Mesenchymal stem cell (in vitro differentiated cells and primary cell): ENCODE data around the gene TAOK3.

ENCODE experiments used
- DNase-seq: peaks from one replicate; pipeline ENCODE4 v3.0.0-alpha.2; 2013
- H2AFZ ChIP-seq: one replicate; pipeline ENCODE4 v1.6.1; 2013; ENCODE audit warnings: low read depth, mild to moderate bottlenecking, control low read depth, inconsistent platforms, low read length, moderate library complexity
- H2AK5ac ChIP-seq: 2 replicates; pipeline ENCODE4 v1.6.1; 2013; ENCODE audit warnings: low read length, moderate library complexity, mild to moderate bottlenecking, inconsistent platforms; ENCODE audit not compliant: severe bottlenecking
- H2BK120ac ChIP-seq: one replicate; pipeline ENCODE4 v1.6.1; 2013; ENCODE audit warnings: low read depth, mild to moderate bottlenecking, inconsistent platforms, low read length, moderate library complexity
- H2BK12ac ChIP-seq, 2 experiments: one replicate each; pipeline ENCODE4 v1.6.1; 2013; ENCODE audit warnings: inconsistent platforms in 2 of 2, low read length in 2 of 2, mild to moderate bottlenecking in 2 of 2, moderate library complexity in 2 of 2, control low read depth in 1 of 2
- H2BK15ac ChIP-seq: one replicate; pipeline ENCODE4 v1.6.1; 2013; ENCODE audit warnings: mild to moderate bottlenecking, low read depth, inconsistent platforms; ENCODE audit not compliant: poor library complexity, severe bottlenecking
- H2BK5ac ChIP-seq: 2 replicates; pipeline ENCODE4 v1.6.1; 2013; ENCODE audit warnings: low read depth, mild to moderate bottlenecking, low read length, control low read depth, inconsistent platforms; ENCODE audit not compliant: poor library complexity, severe bottlenecking
- H3K14ac ChIP-seq, 2 experiments: one replicate each; pipeline ENCODE4 v1.6.1; 2013; ENCODE audit warnings: inconsistent platforms in 2 of 2, low read length in 2 of 2, control low read depth in 1 of 2, mild to moderate bottlenecking in 1 of 2, moderate library complexity in 1 of 2
- H3K18ac ChIP-seq, 2 experiments: one replicate each; pipeline ENCODE4 v1.6.1; 2013; ENCODE audit warnings: inconsistent platforms in 2 of 2, low read length in 2 of 2, control low read depth in 1 of 2, low read depth in 1 of 2, mild to moderate bottlenecking in 1 of 2
- H3K23ac ChIP-seq, 2 experiments: one replicate each; pipeline ENCODE4 v1.6.1; 2013; ENCODE audit warnings: inconsistent platforms in 2 of 2, low read length in 2 of 2, mild to moderate bottlenecking in 2 of 2, moderate library complexity in 2 of 2, control low read depth in 1 of 2
- H3K27ac ChIP-seq: 2 replicates; pipeline ENCODE4 v1.5.1; 2013; ENCODE audit warnings: mild to moderate bottlenecking, moderate library complexity, low read length, control low read depth, inconsistent platforms; ENCODE audit not compliant: poor library complexity, severe bottlenecking
- H3K27me3 ChIP-seq, 2 experiments: 2 replicates each; pipeline versions ENCODE4 v1.6.1 to v1.7.0; 2013; ENCODE audit warnings: low read length in 2 of 2, mild to moderate bottlenecking in 2 of 2, moderate library complexity in 2 of 2, control low read depth in 1 of 2, inconsistent platforms in 1 of 2; ENCODE audit not compliant: control insufficient read depth in 1 of 2, insufficient read depth in 1 of 2
- H3K36me3 ChIP-seq, 2 experiments: 2 replicates each; pipeline versions ENCODE4 v1.6.1 to v1.7.0; 2013; ENCODE audit warnings: low read length in 2 of 2, control low read depth in 1 of 2, inconsistent platforms in 1 of 2, low read depth in 1 of 2, mild to moderate bottlenecking in 1 of 2; ENCODE audit not compliant: insufficient read depth in 2 of 2, control insufficient read depth in 1 of 2
- H3K4ac ChIP-seq, 2 experiments: one replicate each; pipeline ENCODE4 v1.6.1; 2013; ENCODE audit warnings: inconsistent platforms in 2 of 2, low read length in 2 of 2, mild to moderate bottlenecking in 2 of 2, moderate library complexity in 2 of 2, control low read depth in 1 of 2, low read depth in 1 of 2
- H3K4me1 ChIP-seq: 2 replicates; pipeline ENCODE4 v1.6.1; 2013; ENCODE audit warnings: low read depth, low read length, control low read depth; ENCODE audit not compliant: control insufficient read depth, insufficient read depth
- H3K4me2 ChIP-seq: 2 replicates; pipeline ENCODE4 v1.6.1; 2013; ENCODE audit warnings: low read length, mild to moderate bottlenecking, inconsistent platforms; ENCODE audit not compliant: poor library complexity, severe bottlenecking
- H3K4me3 ChIP-seq, 2 experiments: 2 replicates each; pipeline versions ENCODE4 v1.5.1 to v1.7.0; 2013; ENCODE audit warnings: low read length in 2 of 2, mild to moderate bottlenecking in 2 of 2, control low read depth in 1 of 2, low read depth in 1 of 2; ENCODE audit not compliant: insufficient read depth in 1 of 2
- H3K79me1 ChIP-seq: replicated peaks from 2 replicates; pipeline ENCODE4 v1.6.1; 2013; ENCODE audit warnings: mild to moderate bottlenecking, control low read depth, low read length, inconsistent platforms; ENCODE audit not compliant: poor library complexity, severe bottlenecking
- H3K9ac ChIP-seq: 2 replicates; pipeline ENCODE4 v1.7.0; 2013; ENCODE audit warnings: mild to moderate bottlenecking, low read length, moderate library complexity
- H3K9me3 ChIP-seq: 2 replicates; pipeline ENCODE4 v1.7.0; 2013; ENCODE audit warnings: mild to moderate bottlenecking, low read length; ENCODE audit not compliant: control insufficient read depth
- H4K8ac ChIP-seq: one replicate; pipeline ENCODE4 v1.6.1; 2013; ENCODE audit warnings: inconsistent platforms, mild to moderate bottlenecking, low read length, moderate library complexity
- H4K91ac ChIP-seq: one replicate; pipeline ENCODE4 v1.6.1; 2013; ENCODE audit warnings: mild to moderate bottlenecking, low read length, inconsistent platforms
- WGBS: methylation state at CpG from one replicate; pipeline ENCODE4 v1.1.7; 2013; ENCODE audit warnings: mixed read lengths; 5-methylcytosine and 5-hydroxymethylcytosine counted together

Gene TAOK3

GRCh38 chr12:118271183-118271582 is 101.5 kb downstream of the TAOK3 start:
- Histone ChIP-seq H3K23ac (no peak overlapping the region), H3K18ac (no peak overlapping the region), H3K4ac (no peak overlapping the region), H2BK120ac (no peak overlapping the region), H3K4me3 (no peak overlapping the region), H4K8ac (no peak overlapping the region), H3K14ac (no peak overlapping the region), H2BK15ac (no peak overlapping the region), H3K27ac (no peak overlapping the region), H2BK5ac (no peak overlapping the region), H3K4me2 (no peak overlapping the region), H3K36me3 (no peaks in the 10 kb centered on the region), H3K9ac (no peak overlapping the region), H3K9me3 (no peaks in the 10 kb centered on the region), H2AFZ (no peak overlapping the region), H2BK12ac (no peak overlapping the region), H4K91ac (no peak overlapping the region), H3K4me1 (no peaks in the 10 kb centered on the region), H3K27me3 (no peaks in the 10 kb centered on the region), H3K79me1 (no peaks in the 10 kb centered on the region), H2AK5ac (no peak overlapping the region)
- 88% methylated on average over 3 of the region's 3 CpGs for WGBS
- DNase-seq, result no peak

- 94% methylated on average over 1 of the region's 1 CpG for WGBS
Measured at GRCh38 chr12:118269806-118270205, 102.9 kb downstream of the TAOK3 start.

GRCh38 chr12:118259079-118259478 is 113.6 kb downstream of the TAOK3 start:
- H3K4ac ChIP-seq, result no peak overlapping the region
- H4K91ac ChIP-seq, result no peak overlapping the region
- H3K36me3 ChIP-seq, result peaks cover 0 to 27% of the 10 kb centered on the region in 2 experiments
- no peak overlapping the region for H3K4me3 ChIP-seq
- no peak overlapping the region for H2BK12ac ChIP-seq
- no peak overlapping the region for H3K9ac ChIP-seq
- no peak overlapping the region for H4K8ac ChIP-seq
- no peaks in the 10 kb centered on the region for H3K27me3 ChIP-seq
- no peak overlapping the region for H2BK120ac ChIP-seq
- peaks cover 12% of the 10 kb centered on the region for H3K79me1 ChIP-seq
- no peak overlapping the region for H3K23ac ChIP-seq
- H3K4me2 ChIP-seq, result no peak overlapping the region
- H3K27ac ChIP-seq, result no peak overlapping the region
- no peak overlapping the region for H2AFZ ChIP-seq
- no peak overlapping the region for H3K14ac ChIP-seq
- 81% methylated on average over 5 of the region's 6 CpGs for WGBS
- H2BK15ac ChIP-seq, result no peak overlapping the region
- H2AK5ac ChIP-seq, result no peak overlapping the region
- H3K9me3 ChIP-seq, result peaks cover 7% of the 10 kb centered on the region
- no peak overlapping the region for H3K18ac ChIP-seq
- peaks cover 3% of the 10 kb centered on the region for H3K4me1 ChIP-seq
- H2BK5ac ChIP-seq, result no peak overlapping the region
- peak; percentile 10 for DNase-seq

More at GRCh38 chr12:118269806-118270205, 102.9 kb downstream of the TAOK3 start:
- Histone ChIP-seq H3K36me3 (peaks cover 0 to 4% of the 10 kb centered on the region in 2 experiments), H2BK12ac (no peak overlapping the region), H2AK5ac (no peak overlapping the region), H3K9me3 (no peaks in the 10 kb centered on the region), H3K4me2 (no peak overlapping the region), H2BK120ac (no peak overlapping the region), H3K4ac (no peak overlapping the region), H3K23ac (no peak overlapping the region), H3K9ac (no peak overlapping the region), H2BK5ac (no peak overlapping the region), H4K8ac (no peak overlapping the region), H3K79me1 (no peaks in the 10 kb centered on the region), H3K27ac (no peak overlapping the region), H2AFZ (no peak overlapping the region), H4K91ac (no peak overlapping the region), H3K27me3 (no peaks in the 10 kb centered on the region), H3K4me1 (no peaks in the 10 kb centered on the region), H3K4me3 (no peak overlapping the region), H3K14ac (no peak overlapping the region), H3K18ac (no peak overlapping the region), H2BK15ac (no peak overlapping the region)
- DNase-seq, result no peak

GRCh38 chr12:118256352-118256751 is 116.4 kb downstream of the TAOK3 start:
- H2AK5ac ChIP-seq, result no peak overlapping the region
- H4K8ac ChIP-seq, result no peak overlapping the region
- no peak overlapping the region for H3K4me3 ChIP-seq
- no peak overlapping the region for H3K18ac ChIP-seq
- no peak overlapping the region for H2BK12ac ChIP-seq
- H3K27ac ChIP-seq, result no peak overlapping the region
- 86% methylated on average over 1 of the region's 1 CpG for WGBS
- peaks cover 12% of the 10 kb centered on the region for H3K79me1 ChIP-seq
- no peak for DNase-seq
- H3K14ac ChIP-seq, result no peak overlapping the region
- no peak overlapping the region for H3K4ac ChIP-seq
- peaks cover 3% of the 10 kb centered on the region for H3K4me1 ChIP-seq
- peaks cover 0 to 27% of the 10 kb centered on the region in 2 experiments for H3K36me3 ChIP-seq
- no peak overlapping the region for H4K91ac ChIP-seq
- H2BK120ac ChIP-seq, result no peak overlapping the region
- no peak overlapping the region for H2AFZ ChIP-seq
- no peak overlapping the region for H3K23ac ChIP-seq
- H2BK5ac ChIP-seq, result no peak overlapping the region
- no peak overlapping the region for H3K9ac ChIP-seq
- no peak overlapping the region for H3K4me2 ChIP-seq
- peaks cover 7% of the 10 kb centered on the region for H3K9me3 ChIP-seq
- H2BK15ac ChIP-seq, result no peak overlapping the region
- no peaks in the 10 kb centered on the region for H3K27me3 ChIP-seq
